H9 (cell line): ENCODE measurements around the gene DUOXA2. TPM values are rescaled to one million over a fixed set of nuclear protein-coding genes. Genes with fewer than 3 reads are reported as not detected.

Source experiments
- DNase-seq: peaks from one replicate; pipeline ENCODE4 v3.0.0-alpha.2; 2017
- H2AFZ ChIP-seq: one replicate; pipeline ENCODE4 v1.6.1; 2013; ENCODE audit warnings: mild to moderate bottlenecking, low read length, control low read depth, moderate library complexity
- H2AK5ac ChIP-seq: 2 replicates; pipeline ENCODE4 v1.6.1; 2013; ENCODE audit warnings: low read length, control low read depth, mixed read lengths; ENCODE audit not compliant: insufficient read length
- H2BK120ac ChIP-seq: one replicate; pipeline ENCODE4 v1.6.1; 2013; ENCODE audit warnings: low read depth, mild to moderate bottlenecking, low read length, control low read depth, inconsistent platforms; ENCODE audit not compliant: poor library complexity, severe bottlenecking
- H2BK12ac ChIP-seq: 2 replicates; pipeline ENCODE4 v1.6.1; 2013; ENCODE audit warnings: low read length, control low read depth, mixed read lengths, low read depth; ENCODE audit not compliant: insufficient read length
- H2BK15ac ChIP-seq: 2 replicates; pipeline ENCODE4 v1.6.1; 2013; ENCODE audit warnings: low read depth, low read length, control low read depth
- H2BK20ac ChIP-seq: one replicate; pipeline ENCODE4 v1.6.1; 2013; ENCODE audit warnings: low read depth, mild to moderate bottlenecking, low read length, control low read depth, inconsistent platforms; ENCODE audit not compliant: poor library complexity, severe bottlenecking
- H2BK5ac ChIP-seq: 2 replicates; pipeline ENCODE4 v1.6.1; 2013; ENCODE audit warnings: low read length, control low read depth, mixed read lengths; ENCODE audit not compliant: insufficient read length
- H3K14ac ChIP-seq: 2 replicates; pipeline ENCODE4 v1.6.1; 2013; ENCODE audit warnings: low read length, control low read depth; ENCODE audit not compliant: insufficient read depth
- H3K18ac ChIP-seq: 2 replicates; pipeline ENCODE4 v1.6.1; 2013; ENCODE audit warnings: low read depth, mild to moderate bottlenecking, mixed read lengths, low read length, control low read depth; ENCODE audit not compliant: insufficient read length
- H3K23ac ChIP-seq: 2 replicates; pipeline ENCODE4 v1.6.1; 2013; ENCODE audit warnings: low read length, control low read depth, mixed read lengths, low read depth; ENCODE audit not compliant: insufficient read length
- H3K23me2 ChIP-seq: 2 replicates; pipeline ENCODE4 v1.6.1; 2013; ENCODE audit warnings: low read depth, mild to moderate bottlenecking, mixed read lengths, low read length, control low read depth; ENCODE audit not compliant: insufficient read length, poor library complexity, severe bottlenecking
- H3K27ac ChIP-seq: 2 replicates; pipeline ENCODE4 v1.5.1; 2013; ENCODE audit warnings: low read length, control low read depth, mixed read lengths, low read depth; ENCODE audit not compliant: insufficient read length
- H3K27me3 ChIP-seq: 2 replicates; pipeline ENCODE4 v1.6.1; 2013; ENCODE audit warnings: low read length, control low read depth, inconsistent platforms; ENCODE audit not compliant: insufficient read depth
- H3K4ac ChIP-seq: 2 replicates; pipeline ENCODE4 v1.6.1; 2013; ENCODE audit warnings: low read depth, mild to moderate bottlenecking, control low read depth, inconsistent platforms, low read length, moderate library complexity
- H3K4me1 ChIP-seq: 2 replicates; pipeline ENCODE4 v1.6.1; 2013; ENCODE audit warnings: low read length, control low read depth, inconsistent platforms; ENCODE audit not compliant: insufficient read depth
- H3K4me2 ChIP-seq: 2 replicates; pipeline ENCODE4 v1.6.1; 2013; ENCODE audit warnings: low read length, control low read depth, mixed read lengths; ENCODE audit not compliant: insufficient read length, insufficient read depth
- H3K56ac ChIP-seq: 2 replicates; pipeline ENCODE4 v1.6.1; 2013; ENCODE audit warnings: low read depth, mild to moderate bottlenecking, mixed read lengths, low read length, control low read depth; ENCODE audit not compliant: insufficient read length
- H3K79me1 ChIP-seq: 2 replicates; pipeline ENCODE4 v1.6.1; 2013; ENCODE audit warnings: low read depth, mild to moderate bottlenecking, moderate library complexity, low read length, control low read depth, inconsistent platforms; ENCODE audit not compliant: insufficient read depth, poor library complexity, severe bottlenecking
- H3K79me2 ChIP-seq: 2 replicates; pipeline ENCODE4 v1.6.1; 2013; ENCODE audit warnings: low read length, control low read depth, inconsistent platforms; ENCODE audit not compliant: insufficient read depth
- H3K9ac ChIP-seq: 2 replicates; pipeline ENCODE4 v1.6.1; 2013; ENCODE audit warnings: low read length, control low read depth, mixed read lengths; ENCODE audit not compliant: insufficient read length; ENCODE audit errors: extremely low read depth
- H3K9me3 ChIP-seq: one replicate; pipeline ENCODE4 v1.6.1; 2013; ENCODE audit warnings: low read depth, low read length, inconsistent platforms; ENCODE audit not compliant: control insufficient read depth
- H3T11ph ChIP-seq: one replicate; pipeline ENCODE4 v1.6.1; 2013; ENCODE audit warnings: mild to moderate bottlenecking, low read length, control low read depth, inconsistent platforms
- H4K20me1 ChIP-seq: one replicate; pipeline ENCODE4 v1.6.1; 2013; ENCODE audit not compliant: control insufficient read depth, insufficient read length, insufficient read depth
- H4K5ac ChIP-seq: 2 replicates; pipeline ENCODE4 v1.6.1; 2013; ENCODE audit warnings: low read depth, mild to moderate bottlenecking, mixed read lengths, low read length, control low read depth; ENCODE audit not compliant: insufficient read length
- H4K8ac ChIP-seq: replicated peaks from 2 replicates; pipeline ENCODE4 v1.6.1; 2013; ENCODE audit warnings: low read length, control low read depth, mixed read lengths, low read depth; ENCODE audit not compliant: insufficient read length
- H4K91ac ChIP-seq: 2 replicates; pipeline ENCODE4 v1.6.1; 2013; ENCODE audit warnings: low read depth, mild to moderate bottlenecking, moderate library complexity, mixed read lengths, low read length, control low read depth; ENCODE audit not compliant: insufficient read length
- H3K27ac Mint-ChIP-seq, 3 experiments: 2 replicates in 2 of 3; 3 replicates in 1 of 3; pipeline ENCODE4 v1.8.0; 2020 to 2021; ENCODE audit warnings: mixed read lengths in 3 of 3, mild to moderate bottlenecking in 1 of 3, moderate library complexity in 1 of 3
- H3K27me3 Mint-ChIP-seq: 2 replicates; pipeline ENCODE4 v1.8.0; 2021; ENCODE audit warnings: low read depth, mild to moderate bottlenecking, moderate library complexity, mixed read lengths
- H3K36me3 Mint-ChIP-seq, 3 experiments: 2 replicates in 2 of 3; 3 replicates in 1 of 3; pipeline ENCODE4 v1.8.0; 2020 to 2021; ENCODE audit warnings: low read depth in 3 of 3, mixed read lengths in 3 of 3; ENCODE audit not compliant: insufficient read depth in 1 of 3
- H3K4me1 Mint-ChIP-seq, 2 experiments: 2 replicates each; pipeline ENCODE4 v1.8.0; 2020; ENCODE audit warnings: mixed read lengths in 2 of 2
- H3K4me3 Mint-ChIP-seq, 2 experiments: 2 replicates in 1 of 2; 3 replicates in 1 of 2; pipeline ENCODE4 v1.8.0; 2020 to 2021; ENCODE audit warnings: mild to moderate bottlenecking in 2 of 2, mixed read lengths in 2 of 2, moderate library complexity in 1 of 2
- H3K9me3 Mint-ChIP-seq, 2 experiments: 2 replicates in 1 of 2; 3 replicates in 1 of 2; pipeline ENCODE4 v1.8.0; 2020; ENCODE audit warnings: mild to moderate bottlenecking in 2 of 2, mixed read lengths in 2 of 2, moderate library complexity in 1 of 2
- CTCF ChIP-seq: fragments of 200-600 bp; sonication (generic); conservative IDR thresholded peaks from 3 replicates; pipeline ENCODE4 v1.8.0; 2021; ENCODE audit warnings: antibody characterized with exemption, mild to moderate bottlenecking
- total RNA-seq: library from RNA; stranded (reverse); gene quantifications from 2 replicates; pipeline ENCODE4 v1.2.1, GENCODE V29; 2021

The DUOXA2 gene
- total RNA-seq, 1 experiment from 2014 or later, result not detected

- H2AFZ ChIP-seq, result no peak overlapping the region
- Mint-ChIP-seq H3K4me3 (no peak overlapping the region), H3K4me1 (peaks cover 2 to 3% of the 10 kb centered on the region in 2 experiments; a peak in 1 of 4 replicates), H3K36me3 (no peaks in the 10 kb centered on the region), H3K9me3 (no peaks in the 10 kb centered on the region), H3K27me3 (peaks cover 9% of the 10 kb centered on the region), H3K27ac (no peak overlapping the region)
- H3K4me1 ChIP-seq, result no peaks in the 10 kb centered on the region
- H2BK12ac ChIP-seq, result no peak overlapping the region
- no peak overlapping the region for H3T11ph ChIP-seq
- H3K4me2 ChIP-seq, result no peak overlapping the region
- H3K56ac ChIP-seq, result no peak overlapping the region
- H3K27ac ChIP-seq, result no peak overlapping the region
- H3K79me1 ChIP-seq, result no peaks in the 10 kb centered on the region
- no peak overlapping the region for H2AK5ac ChIP-seq
- H3K23me2 ChIP-seq, result no peaks in the 10 kb centered on the region
- no peak overlapping the region for H4K5ac ChIP-seq
- H3K4ac ChIP-seq, result no peak overlapping the region
- H3K9me3 ChIP-seq, result no peaks in the 10 kb centered on the region
- no peak overlapping the region for H2BK120ac ChIP-seq
- no peak overlapping the region for H4K91ac ChIP-seq
- H3K23ac ChIP-seq, result no peak overlapping the region
- DNase-seq, result no peak
- no peak overlapping the region for H3K18ac ChIP-seq
- H3K27me3 ChIP-seq, result no peaks in the 10 kb centered on the region
- H4K8ac ChIP-seq, result no peak overlapping the region
- no peak for TF ChIP-seq CTCF
- no peaks in the 10 kb centered on the region for H3K79me2 ChIP-seq
- H2BK20ac ChIP-seq, result no peak overlapping the region
- no peaks in the 10 kb centered on the region for H4K20me1 ChIP-seq
- no peak overlapping the region for H3K9ac ChIP-seq
- H2BK5ac ChIP-seq, result no peak overlapping the region
- H3K14ac ChIP-seq, result no peak overlapping the region
- H2BK15ac ChIP-seq, result no peak overlapping the region
Measured at GRCh38 chr15:45083223-45083622, 30.9 kb upstream of the DUOXA2 start.
